GM12878 (cell line): ENCODE data around the gene EML1. TPM values are rescaled to one million over a fixed set of nuclear protein-coding genes. Genes with fewer than 3 reads are reported as not detected.

ENCODE experiments used
- ATAC-seq: fragments of 200-7000 bp; cut with Tn5 transposase; 3 replicates; pipeline ENCODE4 v1.9.1; 2020; ENCODE audit warnings: mild to moderate bottlenecking, moderate library complexity
- BruUV-seq: library from RNA; stranded (reverse); fragments of 400-500 nt; replicated peaks from 2 replicates; lab custom pipeline; 2021; lab: Mats Ljungman, UMichigan
- CTCF ChIA-PET: fragments of 300-600 bp; sonication (Branson Sonifier 250); formaldehyde crosslinking; extraction: SDS; loops from one replicate; lab custom pipeline; 2021; ENCODE audit warnings: inconsistent platforms; lab: Yijun Ruan, JAX
- POLR2A ChIA-PET: fragments of 350-600 bp; formaldehyde crosslinking; extraction: SDS; loops from one replicate; lab custom pipeline; 2021; ENCODE audit warnings: inconsistent platforms; lab: Charles Lee
- RAD21 ChIA-PET: fragments of 300-600 bp; sonication (Branson Sonifier 250); formaldehyde crosslinking; loops from one replicate; lab custom pipeline; 2023; ENCODE audit warnings: antibody characterized with exemption; ENCODE audit not compliant: unreplicated experiment; lab: Charles Lee
- SMC1A ChIA-PET: fragments of 300-600 bp; sonication (Branson Sonifier 250); formaldehyde crosslinking; loops from one replicate; lab custom pipeline; 2023; ENCODE audit not compliant: unreplicated experiment, uncharacterized antibody; lab: Charles Lee
- DNase-seq: peaks from one replicate; pipeline ENCODE4 v3.0.0-alpha.2; 2011; ENCODE audit warnings: low read depth, low spot score
- FAIRE-seq: peaks from 3 replicates; lab custom pipeline; 2011; peaks lifted over from hg19 to GRCh38; lab: Jason Lieb, UNC
- H2AFZ ChIP-seq: 2 replicates; pipeline ENCODE4 v1.6.0; 2011; ENCODE audit warnings: low read depth, low read length, control low read depth; ENCODE audit not compliant: control insufficient read depth
- H3K27ac ChIP-seq: 2 replicates; pipeline ENCODE4 v1.5.1; 2011; ENCODE audit warnings: control low read depth; ENCODE audit not compliant: control insufficient read depth, insufficient read depth
- H3K27me3 ChIP-seq, 2 experiments: replicated peaks in 1 of 2; 2 replicates each; pipeline versions ENCODE4 v1.6.0 to v1.6.1; 2011; ENCODE audit warnings: low read length in 1 of 2; ENCODE audit not compliant: control insufficient read depth in 2 of 2, insufficient read depth in 2 of 2
- H3K36me3 ChIP-seq, 2 experiments: 2 replicates each; pipeline ENCODE4 v1.5.1; 2011; ENCODE audit warnings: low read length in 1 of 2; ENCODE audit not compliant: control insufficient read depth in 2 of 2, insufficient read depth in 2 of 2
- H3K4me1 ChIP-seq: 2 replicates; pipeline ENCODE4 v1.6.1; 2011; ENCODE audit warnings: mild to moderate bottlenecking, low read length, moderate library complexity, mixed read lengths; ENCODE audit not compliant: control insufficient read depth, insufficient read depth
- H3K4me2 ChIP-seq: 2 replicates; pipeline ENCODE4 v1.6.0; 2011; ENCODE audit warnings: control low read depth; ENCODE audit not compliant: control insufficient read depth, insufficient read depth
- H3K4me3 ChIP-seq: fragments of 200-600 bp; sonication (generic); 2 replicates; pipeline ENCODE4 v1.5.1; 2016
- H3K79me2 ChIP-seq: 2 replicates; pipeline ENCODE4 v1.6.0; 2011; ENCODE audit warnings: low read length; ENCODE audit not compliant: control insufficient read depth, insufficient read depth
- H3K9ac ChIP-seq: 2 replicates; pipeline ENCODE4 v1.8.0; 2011; ENCODE audit warnings: low read length, control low read depth, mixed read lengths; ENCODE audit not compliant: control insufficient read depth, insufficient read depth
- H3K9me3 ChIP-seq: replicated peaks from 3 replicates; pipeline ENCODE4 v1.5.1; 2011; ENCODE audit warnings: mild to moderate bottlenecking, low read length; ENCODE audit not compliant: control insufficient read depth, insufficient read depth
- H4K20me1 ChIP-seq: 2 replicates; pipeline ENCODE4 v1.6.0; 2011; ENCODE audit not compliant: control insufficient read depth, insufficient read depth
- BCL11A ChIP-seq: IDR thresholded peaks from 2 replicates; pipeline ENCODE4 v1.6.1; 2011; ENCODE audit warnings: low read depth, low read length
- EGR1 ChIP-seq, 2 experiments: IDR thresholded peaks; 1 replicate in 1 of 2; 2 replicates in 1 of 2; pipeline ENCODE4 v1.6.1; 2011 to 2012; ENCODE audit warnings: low read depth in 2 of 2, low read length in 2 of 2, borderline replicate concordance in 1 of 2, mild to moderate bottlenecking in 1 of 2, moderate library complexity in 1 of 2
- FOS ChIP-seq: IDR thresholded peaks from 3 replicates; pipeline ENCODE4 v1.6.1; 2011; ENCODE audit warnings: borderline replicate concordance; ENCODE audit not compliant: insufficient read length; ENCODE audit errors: extremely low read depth
- HDAC2 ChIP-seq: fragments of 200-600 bp; sonication (generic); IDR thresholded peaks from 2 replicates; pipeline ENCODE4 v1.6.1; 2017
- KAT2A ChIP-seq: conservative IDR thresholded peaks from 2 replicates; pipeline ENCODE4 v1.6.1; 2011; ENCODE audit warnings: low read depth, low read length; ENCODE audit not compliant: control insufficient read depth
- MXI1 ChIP-seq: fragments of 150-350 bp; IDR thresholded peaks from 2 replicates; pipeline ENCODE4 v1.6.1; 2011; ENCODE audit warnings: low read depth, mild to moderate bottlenecking, inconsistent platforms, low read length, improper control_type of control experiment
- NRF1 ChIP-seq: conservative IDR thresholded peaks from 2 replicates; pipeline ENCODE4 v1.6.1; 2011; ENCODE audit warnings: mild to moderate bottlenecking, low read depth, low read length, improper control_type of control experiment
- PRDM15 ChIP-seq: fragments of 450-650 bp; formaldehyde crosslinking; IDR thresholded peaks from 2 replicates; pipeline ENCODE4 v1.4.0; 2020; ENCODE audit warnings: mild to moderate bottlenecking, moderate library complexity
- SIN3A ChIP-seq: IDR thresholded peaks from 2 replicates; pipeline ENCODE4 v1.6.1; 2012; ENCODE audit warnings: low read depth, low read length, improper control_type of control experiment
- ZNF217 ChIP-seq: fragments of 450-650 bp; IDR thresholded peaks from 2 replicates; pipeline ENCODE4 v1.6.1; 2017; ENCODE audit warnings: antibody characterized with exemption, mild to moderate bottlenecking
- WGBS: methylation state at CpG from one replicate; pipeline ENCODE4 v1.1.6; 2016; ENCODE audit warnings: low lambda C conversion rate; ENCODE audit not compliant: insufficient replicate concordance, insufficient coverage; ENCODE audit errors: missing lambda C conversion rate; 5-methylcytosine and 5-hydroxymethylcytosine counted together
- in situ Hi-C: fragments of 300-500 bp; cut with MboI; formaldehyde crosslinking; loops from 9 replicates; pipeline ENCODE4 v1.14.3; 2018; ENCODE audit warnings: mixed read lengths
- intact Hi-C: fragments of 100-400 bp; cut with micrococcal nuclease; formaldehyde crosslinking; loops from one replicate; pipeline ENCODE4 v1.14.2; 2022; ENCODE audit not compliant: unreplicated experiment
- polyA plus RNA-seq, 11 experiments: library from polyadenylated mRNA; depleted of rRNA in 4 of 11; unstranded in 6 of 11; stranded (reverse) in 5 of 11; fragments of >200 nt; fragmentation: Nextera tagmentation in 4 of 11; fragmentation: Illumina TruSeq in 1 of 11; extraction: Ambion mirVana in 4 of 11; extraction: Trizol in 1 of 11; gene quantifications; 1 replicate in 1 of 11; 2 replicates in 10 of 11; pipeline versions ENCODE4 v1.2.1 to v1.2.3, GENCODE V29; 2011 to 2016; ENCODE audit warnings: inconsistent platforms in 2 of 11, missing spikeins in 2 of 11, low read depth in 1 of 11
- total RNA-seq, 4 experiments: library from RNA; depleted of rRNA in 3 of 4; stranded (reverse); fragments of >200 nt in 3 of 4; fragmentation: Illumina TruSeq in 1 of 4; extraction: Trizol in 1 of 4; gene quantifications; 2 replicates each; pipeline versions ENCODE4 v1.2.1 to v1.2.3, GENCODE V29; 2013 to 2021
- TF ChIP-seq, protein P1 (sequence below): fragments of 450-650 bp; IDR thresholded peaks from 2 replicates; pipeline ENCODE4 v1.6.1; 2017; ENCODE audit warnings: antibody characterized with exemption, mild to moderate bottlenecking, moderate library complexity

The EML1 gene
- total and polyA plus RNA-seq, 10 of the 15 experiments (the other 5 are each of a cell fraction or from before 2014, with no cell fraction given), result 0.05 to 3.4 (median 0.11) TPM; not detected in 3

- no peak for TF ChIP-seq PRDM15 (CRISPR knock-in tag)
- TF ChIP-seq, all 136 proteins: peak for 0
These were observed 190.2 kb downstream of the EML1 start (continued) for GRCh38 chr14:99983251-99984015.

DNA sequence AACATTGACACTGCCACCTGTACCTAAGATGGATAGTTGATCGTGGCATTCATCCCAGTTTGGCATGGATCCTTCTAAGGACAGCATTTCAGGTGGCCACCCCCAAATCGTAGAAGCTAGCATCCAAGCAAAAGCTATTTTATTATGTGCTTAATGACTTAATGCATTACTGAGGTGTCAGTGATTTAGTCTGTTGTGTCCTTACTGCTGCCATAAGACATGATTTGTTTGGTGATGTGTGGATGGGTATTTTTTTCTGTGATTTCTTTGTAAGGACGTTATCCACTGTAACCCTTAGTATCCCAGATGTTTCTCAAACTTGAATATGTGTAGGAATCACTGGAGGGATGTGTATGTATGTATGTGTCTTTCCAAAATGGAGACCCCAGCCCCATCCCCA lies 190.8 kb downstream of the EML1 start:
- H3K4me1 ChIP-seq, result no peaks in the 10 kb centered on the region
- TF ChIP-seq, protein P1, sequence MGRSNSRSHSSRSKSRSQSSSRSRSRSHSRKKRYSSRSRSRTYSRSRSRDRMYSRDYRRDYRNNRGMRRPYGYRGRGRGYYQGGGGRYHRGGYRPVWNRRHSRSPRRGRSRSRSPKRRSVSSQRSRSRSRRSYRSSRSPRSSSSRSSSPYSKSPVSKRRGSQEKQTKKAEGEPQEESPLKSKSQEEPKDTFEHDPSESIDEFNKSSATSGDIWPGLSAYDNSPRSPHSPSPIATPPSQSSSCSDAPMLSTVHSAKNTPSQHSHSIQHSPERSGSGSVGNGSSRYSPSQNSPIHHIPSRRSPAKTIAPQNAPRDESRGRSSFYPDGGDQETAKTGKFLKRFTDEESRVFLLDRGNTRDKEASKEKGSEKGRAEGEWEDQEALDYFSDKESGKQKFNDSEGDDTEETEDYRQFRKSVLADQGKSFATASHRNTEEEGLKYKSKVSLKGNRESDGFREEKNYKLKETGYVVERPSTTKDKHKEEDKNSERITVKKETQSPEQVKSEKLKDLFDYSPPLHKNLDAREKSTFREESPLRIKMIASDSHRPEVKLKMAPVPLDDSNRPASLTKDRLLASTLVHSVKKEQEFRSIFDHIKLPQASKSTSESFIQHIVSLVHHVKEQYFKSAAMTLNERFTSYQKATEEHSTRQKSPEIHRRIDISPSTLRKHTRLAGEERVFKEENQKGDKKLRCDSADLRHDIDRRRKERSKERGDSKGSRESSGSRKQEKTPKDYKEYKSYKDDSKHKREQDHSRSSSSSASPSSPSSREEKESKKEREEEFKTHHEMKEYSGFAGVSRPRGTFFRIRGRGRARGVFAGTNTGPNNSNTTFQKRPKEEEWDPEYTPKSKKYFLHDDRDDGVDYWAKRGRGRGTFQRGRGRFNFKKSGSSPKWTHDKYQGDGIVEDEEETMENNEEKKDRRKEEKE, result no peak
- TF ChIP-seq ZNF217, result no peak
- TF ChIP-seq MXI1, result no peak
- TF ChIP-seq KAT2A, result no peak
- TF ChIP-seq BCL11A, result no peak
- no peak for TF ChIP-seq SIN3A
- TF ChIP-seq FOS, result no peak
- no peak for TF ChIP-seq EGR1 (IDR thresholded peaks at IDR 0.05; ENCODE audit: borderline replicate concordance in 1 of 2, low read depth in 2 of 2, low read length in 2 of 2)
- TF ChIP-seq HDAC2, result no peak
- TF ChIP-seq NRF1, result no peak
- H3K27ac ChIP-seq, result no peak overlapping the region
- no peak overlapping the region for H3K4me3 ChIP-seq
- in situ Hi-C loops (loop anchor here (5.0 kb wide), 1 partner anchor 203 kb away; no protein-coding TSS in a partner anchor), intact Hi-C loops (loop anchor here (5.0 kb wide), 1 partner anchor 83 kb away; the partner anchor contains the start of gene EVL)
- no peak for FAIRE-seq
- DNase-seq, result no peak
- no TSS peak for BruUV-seq
- ChIA-PET CTCF (interaction anchor here (0.8 to 6.8 kb wide), 19 partner anchors 8 to 240 kb away, joined by 3 to 100 read pairs (median 7); partner anchors contain the start of gene EVL), SMC1A (interaction anchor here (0.6 to 4.3 kb wide), 14 partner anchors 10 to 209 kb away, joined by 3 to 52 read pairs (median 7); no protein-coding TSS in a partner anchor), RAD21 (interaction anchor here (0.6 to 4.2 kb wide), 8 partner anchors 35 to 124 kb away, joined by 3 to 39 read pairs (median 4); no protein-coding TSS in a partner anchor), POLR2A (interaction anchor here (0.6 to 1.0 kb wide), 3 partner anchors 8 to 107 kb away, joined by 3 to 5 read pairs (median 4); no protein-coding TSS in a partner anchor)
- no peak overlapping the region for H3K9ac ChIP-seq
- no peak overlapping the region for H2AFZ ChIP-seq
- no peak overlapping the region for H3K4me2 ChIP-seq
- no peaks in the 10 kb centered on the region for H3K27me3 ChIP-seq
- no peak for ATAC-seq
- WGBS, result 31% methylated on average over 3 of the region's 3 CpGs
- H3K79me2 ChIP-seq, result no peaks in the 10 kb centered on the region
- no peaks in the 10 kb centered on the region for H3K36me3 ChIP-seq
- H4K20me1 ChIP-seq, result no peaks in the 10 kb centered on the region
- no peaks in the 10 kb centered on the region; the same call in 2 of the 3 replicates for H3K9me3 ChIP-seq
